GM18505 (cell line): ENCODE results near the gene DYSF.

ENCODE experiments used
- ATAC-seq: cut with Tn5 transposase; IDR thresholded peaks from one replicate; pipeline ENCODE4 v1.9.1; 2021; ENCODE audit not compliant: unreplicated experiment
- POLR2A ChIP-seq: IDR thresholded peaks from 4 replicates; pipeline ENCODE4 v1.6.1; 2011; ENCODE audit warnings: borderline replicate concordance; ENCODE audit not compliant: insufficient read depth, insufficient read length; ENCODE audit errors: extremely low read depth

DYSF gene

GRCh38 chr2:71692621-71693277 is 239.4 kb downstream of the DYSF start:
- ATAC-seq: no peak
- TF ChIP-seq POLR2A: no peak

DNA sequence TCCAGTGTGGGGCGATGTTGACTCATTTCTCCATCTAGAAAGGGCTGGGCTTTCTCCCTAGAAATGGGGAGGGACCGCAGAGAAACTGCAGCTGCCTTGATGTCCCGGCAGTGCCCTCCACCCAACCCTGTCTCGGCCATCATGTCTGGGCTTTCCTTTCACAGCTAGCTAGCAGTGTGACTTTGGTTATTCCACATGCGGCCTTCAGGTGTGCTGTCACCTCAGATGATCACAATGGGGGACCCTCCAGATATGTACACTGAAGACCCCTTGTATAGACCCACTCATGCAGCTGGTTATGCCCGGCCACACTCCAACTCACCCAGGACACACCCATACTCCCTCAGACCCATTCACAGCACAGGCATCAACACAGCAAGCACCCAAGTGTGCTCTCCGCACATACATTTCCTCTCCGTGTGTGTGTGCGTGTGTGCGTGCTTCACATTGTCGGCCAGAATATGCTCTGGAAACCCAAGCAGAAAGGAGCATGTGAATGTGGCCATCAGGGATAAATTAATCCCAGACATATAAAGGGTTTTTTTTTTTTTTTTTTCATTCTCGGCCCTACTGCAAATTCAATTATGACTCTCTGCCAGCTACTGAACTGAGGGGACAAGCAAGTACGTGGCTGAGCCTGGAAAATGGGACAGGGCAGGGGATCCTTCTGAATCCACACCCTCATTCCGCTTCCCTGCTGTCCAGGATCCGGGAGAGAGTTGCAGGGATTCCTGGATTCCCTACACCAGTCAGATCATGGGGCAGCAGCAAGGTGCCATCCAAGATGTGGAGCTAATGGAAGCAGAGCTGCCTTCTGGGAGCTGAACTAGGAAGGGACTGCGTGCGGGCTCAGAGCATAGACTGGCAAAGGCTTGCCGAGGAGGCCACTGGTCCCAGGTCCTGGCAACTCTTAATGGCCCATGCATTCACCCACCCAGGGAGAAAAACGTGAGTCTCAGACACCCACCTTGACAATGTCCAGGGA is 240.2 kb downstream of the DYSF start:
- no peak for ATAC-seq
- TF ChIP-seq POLR2A: no peak

- no peak for TF ChIP-seq POLR2A
- ATAC-seq: no peak
Measured at GRCh38 chr2:71694501-71695234, 241.3 kb downstream of the DYSF start.

- no peak for ATAC-seq
- no peak for TF ChIP-seq POLR2A
Measured at GRCh38 chr2:71695235-71696120, 242.1 kb downstream of the DYSF start.

GRCh38 chr2:71696381-71696780 is 243.0 kb downstream of the DYSF start:
- no peak for TF ChIP-seq POLR2A
- no peak for ATAC-seq

GRCh38 chr2:71697106-71698004 is 244.0 kb downstream of the DYSF start:
- no peak for ATAC-seq

DNA sequence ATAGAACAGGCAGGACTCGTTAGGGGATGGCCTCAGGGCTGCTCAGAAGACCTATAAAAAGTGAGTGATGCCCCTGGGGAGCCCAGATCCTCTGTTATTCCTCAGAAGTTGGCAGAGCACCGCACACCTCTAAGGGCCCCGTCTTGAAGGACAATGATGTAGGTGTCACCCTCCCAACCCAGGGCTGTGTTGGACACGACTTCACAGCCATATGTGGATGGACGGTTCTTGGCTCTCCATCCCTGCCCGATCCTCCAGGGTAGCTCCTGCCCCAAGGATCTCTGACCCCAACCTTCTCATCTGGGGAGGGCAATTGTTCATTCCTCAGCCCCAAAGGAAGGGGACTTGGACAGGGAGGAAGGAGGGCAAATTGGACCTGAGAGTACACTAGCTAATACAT is 246.1 kb downstream of the DYSF start:
- no peak for TF ChIP-seq POLR2A
- no peak for ATAC-seq

More at GRCh38 chr2:71697106-71698004, 244.0 kb downstream of the DYSF start:
- no peak for TF ChIP-seq POLR2A

GRCh38 chr2:71700041-71700657 is 246.8 kb downstream of the DYSF start:
- no peak for ATAC-seq
- no peak for TF ChIP-seq POLR2A

- no peak for ATAC-seq
- TF ChIP-seq POLR2A: no peak
Measured at GRCh38 chr2:71700658-71701397, 247.5 kb downstream of the DYSF start.

DNA sequence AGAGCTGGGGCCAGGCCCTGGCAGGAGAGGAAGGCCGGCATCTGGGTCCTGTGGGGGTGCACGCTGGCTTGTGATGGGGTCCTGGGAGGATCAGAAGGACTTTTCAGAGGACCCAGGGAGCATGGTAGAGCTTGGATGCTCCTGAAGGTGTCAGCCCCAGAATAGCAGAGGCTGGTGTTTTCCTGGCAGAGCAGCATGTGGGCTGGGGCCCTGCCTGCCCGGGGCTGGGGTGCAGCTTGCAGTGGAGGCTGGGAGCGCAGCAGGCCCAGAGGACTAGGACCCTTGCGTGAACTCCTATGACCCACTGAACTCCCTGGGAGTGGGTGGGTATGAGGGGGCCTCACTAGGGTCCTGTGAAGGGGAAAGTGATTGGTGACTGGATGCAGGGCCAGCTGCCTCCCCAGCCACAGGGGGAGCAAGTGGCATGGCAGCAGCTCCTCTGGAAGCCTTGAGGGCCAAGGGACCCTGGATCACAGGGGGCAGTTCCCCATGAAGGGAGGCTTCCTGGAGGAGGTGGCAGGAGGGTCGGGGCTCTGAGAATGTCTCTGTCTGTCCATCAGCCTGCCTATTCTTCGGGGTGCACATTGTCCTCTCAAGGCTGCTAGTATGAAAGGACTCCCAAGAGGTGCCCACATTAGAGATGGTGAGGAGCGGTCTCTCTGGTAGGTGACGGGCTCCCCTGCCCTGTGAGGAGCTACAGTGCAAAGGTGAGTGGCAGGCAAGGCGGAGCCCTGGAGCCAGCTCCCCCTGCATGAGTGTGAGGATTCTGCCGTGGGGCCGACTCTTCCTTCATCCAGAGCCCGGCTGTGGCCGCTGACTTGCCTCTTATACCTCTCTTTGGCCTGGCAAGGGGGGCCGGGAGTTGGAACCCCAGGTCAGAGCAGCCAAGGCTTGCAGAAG is 249.0 kb downstream of the DYSF start:
- TF ChIP-seq POLR2A: no peak
- ATAC-seq: no peak
